ENCODE measurements around the gene GPR132. TPM values are rescaled to one million over a fixed set of nuclear protein-coding genes. Genes with fewer than 3 reads are reported as not detected.

Gene GPR132
- total and polyA plus RNA-seq, 9 of the 15 experiments (the other 6 are each of a cell fraction or from before 2014, with no cell fraction given): 0.01 to 1.1 (median 0.25) TPM; not detected in 1

GRCh38 chr14:105075379-105076295 is 10.4 kb upstream of the GPR132 start (continued):
- no peak for TF ChIP-seq ZNF655 (CRISPR knock-in tag; IDR thresholded peaks at IDR 0.05)
- TF ChIP-seq, protein P1, sequence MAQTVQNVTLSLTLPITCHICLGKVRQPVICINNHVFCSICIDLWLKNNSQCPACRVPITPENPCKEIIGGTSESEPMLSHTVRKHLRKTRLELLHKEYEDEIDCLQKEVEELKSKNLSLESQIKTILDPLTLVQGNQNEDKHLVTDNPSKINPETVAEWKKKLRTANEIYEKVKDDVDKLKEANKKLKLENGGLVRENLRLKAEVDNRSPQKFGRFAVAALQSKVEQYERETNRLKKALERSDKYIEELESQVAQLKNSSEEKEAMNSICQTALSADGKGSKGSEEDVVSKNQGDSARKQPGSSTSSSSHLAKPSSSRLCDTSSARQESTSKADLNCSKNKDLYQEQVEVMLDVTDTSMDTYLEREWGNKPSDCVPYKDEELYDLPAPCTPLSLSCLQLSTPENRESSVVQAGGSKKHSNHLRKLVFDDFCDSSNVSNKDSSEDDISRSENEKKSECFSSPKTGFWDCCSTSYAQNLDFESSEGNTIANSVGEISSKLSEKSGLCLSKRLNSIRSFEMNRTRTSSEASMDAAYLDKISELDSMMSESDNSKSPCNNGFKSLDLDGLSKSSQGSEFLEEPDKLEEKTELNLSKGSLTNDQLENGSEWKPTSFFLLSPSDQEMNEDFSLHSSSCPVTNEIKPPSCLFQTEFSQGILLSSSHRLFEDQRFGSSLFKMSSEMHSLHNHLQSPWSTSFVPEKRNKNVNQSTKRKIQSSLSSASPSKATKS (CRISPR knock-in tag; IDR thresholded peaks at IDR 0.05): no peak
- TF ChIP-seq PCBP2 (IDR thresholded peaks at IDR 0.05; ENCODE audit: low read depth, low read length, poor library complexity, severe bottlenecking): no peak
- TF ChIP-seq, protein P2, sequence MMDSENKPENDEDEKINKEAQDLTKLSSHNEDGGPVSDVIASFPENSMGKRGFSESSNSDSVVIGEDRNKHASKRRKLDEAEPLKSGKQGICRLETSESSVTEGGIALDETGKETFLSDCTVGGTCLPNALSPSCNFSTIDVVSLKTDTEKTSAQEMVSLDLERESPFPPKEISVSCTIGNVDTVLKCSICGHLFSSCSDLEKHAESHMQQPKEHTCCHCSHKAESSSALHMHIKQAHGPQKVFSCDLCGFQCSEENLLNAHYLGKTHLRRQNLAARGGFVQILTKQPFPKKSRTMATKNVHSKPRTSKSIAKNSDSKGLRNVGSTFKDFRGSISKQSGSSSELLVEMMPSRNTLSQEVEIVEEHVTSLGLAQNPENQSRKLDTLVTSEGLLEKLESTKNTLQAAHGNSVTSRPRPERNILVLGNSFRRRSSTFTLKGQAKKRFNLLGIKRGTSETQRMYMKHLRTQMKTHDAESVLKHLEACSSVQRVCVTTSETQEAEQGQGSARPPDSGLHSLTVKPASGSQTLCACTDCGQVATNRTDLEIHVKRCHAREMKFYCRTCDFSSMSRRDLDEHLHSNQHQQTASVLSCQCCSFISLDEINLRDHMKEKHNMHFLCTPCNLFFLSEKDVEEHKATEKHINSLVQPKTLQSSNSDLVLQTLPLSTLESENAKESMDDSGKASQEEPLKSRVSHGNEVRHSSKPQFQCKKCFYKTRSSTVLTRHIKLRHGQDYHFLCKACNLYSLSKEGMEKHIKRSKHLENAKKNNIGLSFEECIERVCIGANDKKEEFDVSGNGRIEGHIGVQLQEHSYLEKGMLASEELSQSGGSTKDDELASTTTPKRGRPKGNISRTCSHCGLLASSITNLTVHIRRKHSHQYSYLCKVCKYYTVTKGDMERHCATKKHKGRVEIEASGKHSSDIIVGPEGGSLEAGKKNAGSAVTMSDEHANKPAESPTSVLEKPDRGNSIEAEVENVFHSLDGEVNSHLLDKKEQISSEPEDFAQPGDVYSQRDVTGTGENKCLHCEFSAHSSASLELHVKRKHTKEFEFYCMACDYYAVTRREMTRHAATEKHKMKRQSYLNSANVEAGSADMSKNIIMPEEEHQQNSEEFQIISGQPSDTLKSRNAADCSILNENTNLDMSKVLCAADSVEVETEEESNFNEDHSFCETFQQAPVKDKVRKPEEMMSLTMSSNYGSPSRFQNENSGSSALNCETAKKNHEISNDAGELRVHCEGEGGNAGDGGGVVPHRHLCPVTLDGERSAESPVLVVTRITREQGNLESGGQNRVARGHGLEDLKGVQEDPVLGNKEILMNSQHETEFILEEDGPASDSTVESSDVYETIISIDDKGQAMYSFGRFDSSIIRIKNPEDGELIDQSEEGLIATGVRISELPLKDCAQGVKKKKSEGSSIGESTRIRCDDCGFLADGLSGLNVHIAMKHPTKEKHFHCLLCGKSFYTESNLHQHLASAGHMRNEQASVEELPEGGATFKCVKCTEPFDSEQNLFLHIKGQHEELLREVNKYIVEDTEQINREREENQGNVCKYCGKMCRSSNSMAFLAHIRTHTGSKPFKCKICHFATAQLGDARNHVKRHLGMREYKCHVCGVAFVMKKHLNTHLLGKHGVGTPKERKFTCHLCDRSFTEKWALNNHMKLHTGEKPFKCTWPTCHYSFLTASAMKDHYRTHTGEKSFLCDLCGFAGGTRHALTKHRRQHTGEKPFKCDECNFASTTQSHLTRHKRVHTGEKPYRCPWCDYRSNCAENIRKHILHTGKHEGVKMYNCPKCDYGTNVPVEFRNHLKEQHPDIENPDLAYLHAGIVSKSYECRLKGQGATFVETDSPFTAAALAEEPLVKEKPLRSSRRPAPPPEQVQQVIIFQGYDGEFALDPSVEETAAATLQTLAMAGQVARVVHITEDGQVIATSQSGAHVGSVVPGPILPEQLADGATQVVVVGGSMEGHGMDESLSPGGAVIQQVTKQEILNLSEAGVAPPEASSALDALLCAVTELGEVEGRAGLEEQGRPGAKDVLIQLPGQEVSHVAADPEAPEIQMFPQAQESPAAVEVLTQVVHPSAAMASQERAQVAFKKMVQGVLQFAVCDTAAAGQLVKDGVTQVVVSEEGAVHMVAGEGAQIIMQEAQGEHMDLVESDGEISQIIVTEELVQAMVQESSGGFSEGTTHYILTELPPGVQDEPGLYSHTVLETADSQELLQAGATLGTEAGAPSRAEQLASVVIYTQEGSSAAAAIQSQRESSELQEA (IDR thresholded peaks at IDR 0.05; ENCODE audit: low read depth): no peak
- TF ChIP-seq, protein P3, sequence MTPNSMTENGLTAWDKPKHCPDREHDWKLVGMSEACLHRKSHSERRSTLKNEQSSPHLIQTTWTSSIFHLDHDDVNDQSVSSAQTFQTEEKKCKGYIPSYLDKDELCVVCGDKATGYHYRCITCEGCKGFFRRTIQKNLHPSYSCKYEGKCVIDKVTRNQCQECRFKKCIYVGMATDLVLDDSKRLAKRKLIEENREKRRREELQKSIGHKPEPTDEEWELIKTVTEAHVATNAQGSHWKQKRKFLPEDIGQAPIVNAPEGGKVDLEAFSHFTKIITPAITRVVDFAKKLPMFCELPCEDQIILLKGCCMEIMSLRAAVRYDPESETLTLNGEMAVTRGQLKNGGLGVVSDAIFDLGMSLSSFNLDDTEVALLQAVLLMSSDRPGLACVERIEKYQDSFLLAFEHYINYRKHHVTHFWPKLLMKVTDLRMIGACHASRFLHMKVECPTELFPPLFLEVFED (CRISPR knock-in tag; conservative IDR thresholded peaks at IDR 0.05): no peak
- TF ChIP-seq FOXA1 (IDR thresholded peaks at IDR 0.05; ENCODE audit: borderline replicate concordance): no peak
- TF ChIP-seq DEAF1 (CRISPR knock-in tag; IDR thresholded peaks at IDR 0.05): no peak
- no peak for TF ChIP-seq YBX1 (IDR thresholded peaks at IDR 0.05)
- TF ChIP-seq TAF9B (IDR thresholded peaks at IDR 0.05; ENCODE audit: partially characterized antibody): no peak

Data from K562 (cell line).